HepG2 (cell line): Measurements from ENCODE around the gene ARMC10. TPM values are rescaled to one million over a fixed set of nuclear protein-coding genes. Genes with fewer than 3 reads are reported as not detected.

Experiments used
- ATAC-seq: fragments of 200-7000 bp; cut with Tn5 transposase; 3 replicates; pipeline ENCODE4 v1.9.1; 2020; ENCODE audit warnings: mild to moderate bottlenecking, moderate library complexity
- BruUV-seq: library from RNA; stranded (reverse); fragments of 400-500 nt; replicated peaks from 2 replicates; lab custom pipeline; 2021; lab: Mats Ljungman, UMichigan
- CTCF ChIA-PET: fragments of 300-600 bp; formaldehyde crosslinking; extraction: SDS; loops from one replicate; lab custom pipeline; 2021; ENCODE audit warnings: low total read pairs, inconsistent platforms, low intra/inter-chr PET ratio; lab: Yijun Ruan, JAX
- POLR2A ChIA-PET: fragments of 350-600 bp; sonication (Branson Sonifier 250); formaldehyde crosslinking; loops from one replicate; lab custom pipeline; 2020; ENCODE audit warnings: antibody characterized with exemption, inconsistent platforms; lab: Yijun Ruan, JAX
- DNase-seq: peaks from one replicate; pipeline ENCODE4 v3.0.0-alpha.2; 2015; ENCODE audit warnings: low spot score
- FAIRE-seq: peaks from 3 replicates; lab custom pipeline; 2011; peaks lifted over from hg19 to GRCh38; lab: Jason Lieb, UNC
- H2AFZ ChIP-seq: one replicate; pipeline ENCODE4 v1.6.1; 2011; ENCODE audit warnings: low read length, inconsistent platforms
- H3K27ac ChIP-seq: fragments of 300-600 bp; 3 replicates; pipeline ENCODE4 v1.8.0; 2011; ENCODE audit warnings: mixed run types, mild to moderate bottlenecking, mixed read lengths, low read length, inconsistent platforms; ENCODE audit not compliant: insufficient read depth; ENCODE audit errors: extremely low read length
- H3K27me3 ChIP-seq, 2 experiments: fragments of 200-600 bp in 1 of 2; 2 replicates in 1 of 2; 3 replicates in 1 of 2; pipeline versions ENCODE4 v1.6.0 to v1.8.0; 2011; ENCODE audit warnings: low read length in 2 of 2, mild to moderate bottlenecking in 2 of 2, moderate library complexity in 2 of 2, inconsistent platforms in 1 of 2; ENCODE audit not compliant: insufficient read depth in 2 of 2, control insufficient read depth in 1 of 2
- H3K36me3 ChIP-seq, 2 experiments: fragments of 200-600 bp in 1 of 2; replicated peaks in 1 of 2; 2 replicates in 1 of 2; 3 replicates in 1 of 2; pipeline versions ENCODE4 v1.5.1 to v1.8.0; 2011; ENCODE audit warnings: low read length in 2 of 2, inconsistent platforms in 1 of 2; ENCODE audit not compliant: insufficient read depth in 2 of 2, control insufficient read depth in 1 of 2
- H3K4me1 ChIP-seq: 2 replicates; pipeline ENCODE4 v1.5.1; 2012; ENCODE audit warnings: low read length, inconsistent platforms; ENCODE audit not compliant: insufficient read depth
- H3K4me2 ChIP-seq: 2 replicates; pipeline ENCODE4 v1.6.0; 2011; ENCODE audit warnings: low read depth, low read length, inconsistent platforms
- H3K4me3 ChIP-seq, 3 experiments: fragments of 200-600 bp in 1 of 3; sonication (generic), shearing (Covaris generic) in 1 of 3; replicated peaks in 1 of 3; 2 replicates each; pipeline ENCODE4 v1.5.1; 2011 to 2016; ENCODE audit warnings: low read length in 3 of 3, inconsistent platforms in 2 of 3, low read depth in 2 of 3, mild to moderate bottlenecking in 2 of 3, control low read depth in 1 of 3, mixed read lengths in 1 of 3; ENCODE audit not compliant: insufficient read depth in 1 of 3
- H3K79me2 ChIP-seq: one replicate; pipeline ENCODE4 v1.6.1; 2011; ENCODE audit warnings: low read length, inconsistent platforms; ENCODE audit not compliant: insufficient read depth
- H3K9ac ChIP-seq: 2 replicates; pipeline ENCODE4 v1.6.0; 2011; ENCODE audit warnings: mild to moderate bottlenecking, low read depth, low read length, inconsistent platforms; ENCODE audit not compliant: insufficient read depth
- H3K9me3 ChIP-seq: 2 replicates; pipeline ENCODE4 v1.5.1; 2012; ENCODE audit warnings: mild to moderate bottlenecking, low read length
- H4K20me1 ChIP-seq: 2 replicates; pipeline ENCODE4 v1.6.0; 2011; ENCODE audit warnings: inconsistent platforms, mild to moderate bottlenecking, low read length, moderate library complexity; ENCODE audit not compliant: insufficient read depth
- CREM ChIP-seq, 2 experiments: sonication (generic) in 1 of 2; formaldehyde crosslinking in 1 of 2; IDR thresholded peaks; 2 replicates each; pipeline versions ENCODE4 v1.4.0 to v1.6.1; 2016 to 2020; ENCODE audit warnings: antibody characterized with exemption in 1 of 2, mild to moderate bottlenecking in 1 of 2, missing genetic modification reagents in 1 of 2
- DRAP1 ChIP-seq: IDR thresholded peaks from 2 replicates; pipeline ENCODE4 v1.6.1; 2016; ENCODE audit warnings: missing genetic modification reagents, missing compliant biosample characterization
- MIER3 ChIP-seq: IDR thresholded peaks from 2 replicates; pipeline ENCODE4 v1.6.1; 2016; ENCODE audit warnings: missing compliant biosample characterization, borderline replicate concordance
- MYNN ChIP-seq: sonication (generic); formaldehyde crosslinking; IDR thresholded peaks from 2 replicates; pipeline ENCODE4 v1.4.0; 2020; ENCODE audit warnings: mild to moderate bottlenecking, low read depth, missing genetic modification reagents
- ONECUT2 ChIP-seq: sonication (generic); formaldehyde crosslinking; IDR thresholded peaks from 2 replicates; pipeline ENCODE4 v1.4.0; 2020; ENCODE audit warnings: missing genetic modification reagents
- YEATS4 ChIP-seq: sonication (generic); formaldehyde crosslinking; IDR thresholded peaks from 2 replicates; pipeline ENCODE4 v1.4.0; 2020; ENCODE audit warnings: missing genetic modification reagents, borderline replicate concordance
- ZNF3 ChIP-seq: IDR thresholded peaks from 2 replicates; pipeline ENCODE4 v1.7.0; 2017; ENCODE audit warnings: inconsistent platforms
- ZNF468 ChIP-seq: sonication (generic); formaldehyde crosslinking; IDR thresholded peaks from 2 replicates; pipeline ENCODE4 v1.8.0; 2022; ENCODE audit warnings: mild to moderate bottlenecking, moderate library complexity, missing genetic modification reagents
- ZNF549 ChIP-seq: sonication (generic); formaldehyde crosslinking; IDR thresholded peaks from 2 replicates; pipeline ENCODE4 v1.5.0; 2020; ENCODE audit warnings: missing genetic modification reagents
- ZNF605 ChIP-seq: sonication (generic); formaldehyde crosslinking; IDR thresholded peaks from 2 replicates; pipeline ENCODE4 v1.8.0; 2022; ENCODE audit warnings: mild to moderate bottlenecking, missing genetic modification reagents
- ZNF614 ChIP-seq: IDR thresholded peaks from 2 replicates; pipeline ENCODE4 v1.6.1; 2018; ENCODE audit warnings: missing biosample characterization, missing genetic modification reagents, inconsistent platforms, borderline replicate concordance
- ZNF773 ChIP-seq: sonication (generic); formaldehyde crosslinking; IDR thresholded peaks from 2 replicates; pipeline ENCODE4 v1.4.0; 2020; ENCODE audit warnings: missing genetic modification reagents, borderline replicate concordance
- ZNF841 ChIP-seq: sonication (generic); formaldehyde crosslinking; IDR thresholded peaks from 2 replicates; pipeline ENCODE4 v1.8.1; 2023; ENCODE audit warnings: missing genetic modification reagents, borderline replicate concordance
- WGBS: methylation state at CpG from one replicate; pipeline ENCODE4 v1.1.6; 2017; ENCODE audit warnings: low lambda C conversion rate; 5-methylcytosine and 5-hydroxymethylcytosine counted together
- in situ Hi-C: cut with HindIII; loops from 2 replicates; pipeline ENCODE4 v1.10.0; 2017; ENCODE audit warnings: low pct_unique_long_range_greater_than_20kb; ENCODE audit not compliant: extremely low pct_ligation_motif_present
- intact Hi-C: fragments of 100-400 bp; cut with micrococcal nuclease; formaldehyde crosslinking; loops from one replicate; pipeline ENCODE4 v1.10.0; 2022; ENCODE audit not compliant: unreplicated experiment
- polyA plus RNA-seq, 8 experiments: library from polyadenylated mRNA; depleted of rRNA in 3 of 8; stranded (reverse) in 7 of 8; unstranded in 1 of 8; fragments of >200 nt; fragmentation: Illumina TruSeq in 4 of 8; extraction: Trizol in 4 of 8; gene quantifications; 2 replicates each; pipeline versions ENCODE4 v1.2.1 to v1.2.3, GENCODE V29; 2011 to 2016; ENCODE audit warnings: low read depth in 4 of 8, missing spikeins in 1 of 8, mixed read lengths in 1 of 8; ENCODE audit not compliant: insufficient read depth in 1 of 8
- total RNA-seq, 5 experiments: library from RNA; depleted of rRNA; stranded (reverse); fragments of >200 nt; fragmentation: Illumina TruSeq; extraction: Trizol; gene quantifications; 2 replicates each; pipeline ENCODE4 v1.2.3, GENCODE V29; 2016; ENCODE audit warnings: low read depth in 1 of 5
- TF ChIP-seq, protein P1 (sequence below): sonication (generic); formaldehyde crosslinking; IDR thresholded peaks from 2 replicates; pipeline ENCODE4 v1.4.0; 2020; ENCODE audit warnings: missing genetic modification reagents, borderline replicate concordance
- TF ChIP-seq, protein P2 (sequence below): IDR thresholded peaks from 2 replicates; pipeline ENCODE4 v1.6.1; 2016
- TF ChIP-seq, protein P3 (sequence below): sonication (generic); formaldehyde crosslinking; IDR thresholded peaks from 2 replicates; pipeline ENCODE4 v1.4.0; 2020; ENCODE audit warnings: low read depth, missing genetic modification reagents

The ARMC10 gene
- total and polyA plus RNA-seq, 2 of the 13 experiments (the other 11 are each of a cell fraction or from before 2014, with no cell fraction given) = 11.3 to 23.7 TPM

DNA sequence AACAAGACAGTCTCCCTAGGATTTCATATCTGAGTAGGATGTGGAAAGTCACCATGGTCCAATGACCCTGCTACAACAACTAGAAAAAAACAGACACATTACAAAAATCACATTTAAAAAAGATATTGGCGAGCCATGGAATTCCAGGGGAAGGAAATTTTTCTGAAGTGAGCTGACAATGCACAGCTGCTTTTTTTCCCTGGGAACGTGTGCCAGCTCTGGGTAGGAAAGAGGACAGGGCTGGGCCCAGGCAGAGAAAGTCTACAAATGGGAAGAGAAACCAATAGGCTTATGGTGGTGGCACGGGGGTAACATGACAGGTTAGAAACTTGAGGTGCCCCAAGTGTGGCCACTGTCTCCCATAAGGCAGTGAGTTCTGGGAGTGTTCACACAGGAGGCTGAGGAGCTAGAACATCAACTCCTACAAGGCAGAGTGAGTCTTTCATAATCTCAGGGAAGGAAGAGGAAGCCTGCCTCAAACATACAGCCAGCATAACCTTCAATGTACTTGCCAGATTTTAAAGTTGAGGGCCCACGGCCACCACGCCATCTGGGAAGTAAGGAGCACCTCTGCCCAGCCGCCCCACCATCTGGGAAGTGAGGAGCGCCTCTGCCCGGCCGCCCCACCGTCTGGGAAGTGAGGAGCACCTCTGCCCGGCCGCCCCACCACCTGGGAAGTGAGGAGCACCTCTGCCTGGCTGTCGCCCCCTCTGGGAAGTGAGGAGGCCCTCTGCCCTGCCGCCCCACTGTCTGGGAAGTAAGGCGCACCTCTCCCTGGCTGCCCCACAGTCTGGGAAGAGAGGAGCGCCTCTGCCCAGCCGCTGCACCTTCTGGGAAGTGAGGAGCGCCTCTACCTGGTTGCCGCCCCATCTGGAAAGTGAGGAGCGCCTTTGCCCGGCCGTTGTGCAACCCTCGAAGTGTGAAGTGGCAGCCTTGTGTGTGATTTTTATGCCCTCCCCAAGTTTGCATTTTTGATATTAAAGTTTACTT is 6.2 kb upstream of the ARMC10 start:
- Histone ChIP-seq H3K4me1 (peaks cover 2% of the 10 kb centered on the region), H3K4me3 (no peak overlapping the region), H3K27me3 (no peaks in the 10 kb centered on the region), H3K27ac (no peak overlapping the region), H3K36me3 (no peaks in the 10 kb centered on the region), H4K20me1 (no peaks in the 10 kb centered on the region), H3K9ac (no peak overlapping the region), H3K9me3 (no peaks in the 10 kb centered on the region), H3K79me2 (no peaks in the 10 kb centered on the region), H2AFZ (no peak overlapping the region), H3K4me2 (no peak overlapping the region)
- no peak for FAIRE-seq
- BruUV-seq = no TSS peak
- POLR2A ChIA-PET = no interaction called here
- intact Hi-C loops = loop anchor here (10.0 kb wide), 1 partner anchor 324 kb away; the partner anchor contains the start of gene FAM185A
- DNase-seq = no peak
- CTCF ChIA-PET = no interaction called here
- WGBS = 84% methylated on average over 10 of the region's 23 CpGs
- ATAC-seq = no peak
- in situ Hi-C loops = loop anchor here (25.0 kb wide), 1 partner anchor 306 kb away; no protein-coding TSS in a partner anchor
- TF ChIP-seq ZNF3 (CRISPR knock-in tag) (no peak), ZNF841 (CRISPR knock-in tag) (no peak), YEATS4 (no peak), MIER3 (CRISPR knock-in tag) (no peak), ZNF549 (CRISPR knock-in tag) (no peak), DRAP1 (CRISPR knock-in tag) (no peak), ZNF605 (no peak), ZNF614 (CRISPR knock-in tag) (no peak), ZNF773 (CRISPR knock-in tag) (no peak), ZNF468 (CRISPR knock-in tag) (no peak), MYNN (CRISPR knock-in tag) (no peak), CREM (IDR thresholded peaks at IDR 0.05) (no peak), CREM (CRISPR knock-in tag; IDR thresholded peaks at IDR 0.05) (no peak), ONECUT2 (CRISPR knock-in tag) (no peak)
- TF ChIP-seq, protein P1, sequence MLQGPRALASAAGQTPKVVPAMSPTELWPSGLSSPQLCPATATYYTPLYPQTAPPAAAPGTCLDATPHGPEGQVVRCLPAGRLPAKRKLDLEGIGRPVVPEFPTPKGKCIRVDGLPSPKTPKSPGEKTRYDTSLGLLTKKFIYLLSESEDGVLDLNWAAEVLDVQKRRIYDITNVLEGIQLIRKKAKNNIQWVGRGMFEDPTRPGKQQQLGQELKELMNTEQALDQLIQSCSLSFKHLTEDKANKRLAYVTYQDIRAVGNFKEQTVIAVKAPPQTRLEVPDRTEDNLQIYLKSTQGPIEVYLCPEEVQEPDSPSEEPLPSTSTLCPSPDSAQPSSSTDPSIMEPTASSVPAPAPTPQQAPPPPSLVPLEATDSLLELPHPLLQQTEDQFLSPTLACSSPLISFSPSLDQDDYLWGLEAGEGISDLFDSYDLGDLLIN = no peak
- TF ChIP-seq, protein P2, sequence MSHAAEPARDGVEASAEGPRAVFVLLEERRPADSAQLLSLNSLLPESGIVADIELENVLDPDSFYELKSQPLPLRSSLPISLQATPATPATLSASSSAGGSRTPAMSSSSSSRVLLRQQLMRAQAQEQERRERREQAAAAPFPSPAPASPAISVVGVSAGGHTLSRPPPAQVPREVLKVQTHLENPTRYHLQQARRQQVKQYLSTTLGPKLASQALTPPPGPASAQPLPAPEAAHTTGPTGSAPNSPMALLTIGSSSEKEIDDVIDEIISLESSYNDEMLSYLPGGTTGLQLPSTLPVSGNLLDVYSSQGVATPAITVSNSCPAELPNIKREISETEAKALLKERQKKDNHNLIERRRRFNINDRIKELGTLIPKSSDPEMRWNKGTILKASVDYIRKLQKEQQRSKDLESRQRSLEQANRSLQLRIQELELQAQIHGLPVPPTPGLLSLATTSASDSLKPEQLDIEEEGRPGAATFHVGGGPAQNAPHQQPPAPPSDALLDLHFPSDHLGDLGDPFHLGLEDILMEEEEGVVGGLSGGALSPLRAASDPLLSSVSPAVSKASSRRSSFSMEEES (CRISPR knock-in tag) = no peak
- TF ChIP-seq, protein P3, sequence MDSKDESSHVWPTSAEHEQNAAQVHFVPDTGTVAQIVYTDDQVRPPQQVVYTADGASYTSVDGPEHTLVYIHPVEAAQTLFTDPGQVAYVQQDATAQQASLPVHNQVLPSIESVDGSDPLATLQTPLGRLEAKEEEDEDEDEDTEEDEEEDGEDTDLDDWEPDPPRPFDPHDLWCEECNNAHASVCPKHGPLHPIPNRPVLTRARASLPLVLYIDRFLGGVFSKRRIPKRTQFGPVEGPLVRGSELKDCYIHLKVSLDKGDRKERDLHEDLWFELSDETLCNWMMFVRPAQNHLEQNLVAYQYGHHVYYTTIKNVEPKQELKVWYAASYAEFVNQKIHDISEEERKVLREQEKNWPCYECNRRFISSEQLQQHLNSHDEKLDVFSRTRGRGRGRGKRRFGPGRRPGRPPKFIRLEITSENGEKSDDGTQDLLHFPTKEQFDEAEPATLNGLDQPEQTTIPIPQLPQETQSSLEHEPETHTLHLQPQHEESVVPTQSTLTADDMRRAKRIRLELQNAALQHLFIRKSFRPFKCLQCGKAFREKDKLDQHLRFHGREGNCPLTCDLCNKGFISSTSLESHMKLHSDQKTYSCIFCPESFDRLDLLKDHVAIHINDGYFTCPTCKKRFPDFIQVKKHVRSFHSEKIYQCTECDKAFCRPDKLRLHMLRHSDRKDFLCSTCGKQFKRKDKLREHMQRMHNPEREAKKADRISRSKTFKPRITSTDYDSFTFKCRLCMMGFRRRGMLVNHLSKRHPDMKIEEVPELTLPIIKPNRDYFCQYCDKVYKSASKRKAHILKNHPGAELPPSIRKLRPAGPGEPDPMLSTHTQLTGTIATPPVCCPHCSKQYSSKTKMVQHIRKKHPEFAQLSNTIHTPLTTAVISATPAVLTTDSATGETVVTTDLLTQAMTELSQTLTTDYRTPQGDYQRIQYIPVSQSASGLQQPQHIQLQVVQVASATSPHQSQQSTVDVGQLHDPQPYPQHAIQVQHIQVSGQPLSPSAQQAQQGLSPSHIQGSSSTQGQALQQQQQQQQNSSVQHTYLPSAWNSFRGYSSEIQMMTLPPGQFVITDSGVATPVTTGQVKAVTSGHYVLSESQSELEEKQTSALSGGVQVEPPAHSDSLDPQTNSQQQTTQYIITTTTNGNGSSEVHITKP (CRISPR knock-in tag) = no peak
